Neuronal stem cell (in vitro differentiated cells): Measurements from ENCODE around the gene REC8.

Experiments used
- DNase-seq: peaks from one replicate; pipeline ENCODE4 v3.0.0-alpha.2; 2013; ENCODE audit warnings: low spot score
- H2AFZ ChIP-seq: one replicate; pipeline ENCODE4 v1.6.1; 2013; ENCODE audit warnings: mild to moderate bottlenecking, low read length, inconsistent platforms
- H2AK5ac ChIP-seq: 2 replicates; pipeline ENCODE4 v1.6.1; 2013; ENCODE audit warnings: low read depth, mild to moderate bottlenecking, inconsistent platforms, low read length, moderate library complexity, mixed read lengths
- H2BK120ac ChIP-seq: 2 replicates; pipeline ENCODE4 v1.6.1; 2013; ENCODE audit warnings: low read depth, mild to moderate bottlenecking, inconsistent platforms, low read length, moderate library complexity, mixed read lengths
- H2BK12ac ChIP-seq: one replicate; pipeline ENCODE4 v1.6.1; 2013; ENCODE audit warnings: low read length, inconsistent platforms
- H2BK15ac ChIP-seq: 2 replicates; pipeline ENCODE4 v1.6.1; 2013; ENCODE audit warnings: mild to moderate bottlenecking, low read length, inconsistent platforms, mixed read lengths
- H2BK5ac ChIP-seq: one replicate; pipeline ENCODE4 v1.6.1; 2013; ENCODE audit warnings: inconsistent platforms, mild to moderate bottlenecking, low read length, moderate library complexity
- H3K14ac ChIP-seq: one replicate; pipeline ENCODE4 v1.6.1; 2013; ENCODE audit warnings: low read length, inconsistent platforms
- H3K18ac ChIP-seq: 2 replicates; pipeline ENCODE4 v1.6.1; 2013; ENCODE audit warnings: low read length, inconsistent platforms
- H3K23ac ChIP-seq: 2 replicates; pipeline ENCODE4 v1.6.1; 2013; ENCODE audit warnings: low read depth, mild to moderate bottlenecking, mixed read lengths, low read length, inconsistent platforms; ENCODE audit not compliant: poor library complexity
- H3K27ac ChIP-seq: replicated peaks from 3 replicates; pipeline ENCODE4 v1.5.1; 2013; ENCODE audit warnings: low read length, inconsistent platforms
- H3K27me3 ChIP-seq, 3 experiments: 2 replicates each; pipeline ENCODE4 v1.6.1; 2013; ENCODE audit warnings: low read length in 3 of 3, mild to moderate bottlenecking in 2 of 3, inconsistent platforms in 1 of 3, low read depth in 1 of 3, mixed read lengths in 1 of 3, moderate library complexity in 1 of 3; ENCODE audit not compliant: control insufficient read depth in 3 of 3, insufficient read depth in 3 of 3
- H3K36me3 ChIP-seq, 2 donors: replicated peaks in 1 of 2; 2 replicates each; pipeline ENCODE4 v1.6.1; 2013; ENCODE audit warnings: low read length in 2 of 2; ENCODE audit not compliant: control insufficient read depth in 2 of 2, insufficient read depth in 2 of 2
- H3K4ac ChIP-seq: 2 replicates; pipeline ENCODE4 v1.6.1; 2013; ENCODE audit warnings: inconsistent platforms, mild to moderate bottlenecking, low read length, moderate library complexity
- H3K4me1 ChIP-seq, 2 donors: 1 replicate in 1 of 2; 2 replicates in 1 of 2; pipeline ENCODE4 v1.6.1; 2013; ENCODE audit warnings: low read length in 2 of 2, low read depth in 1 of 2; ENCODE audit not compliant: control insufficient read depth in 2 of 2, insufficient read depth in 1 of 2
- H3K4me2 ChIP-seq: one replicate; pipeline ENCODE4 v1.6.1; 2013; ENCODE audit warnings: mild to moderate bottlenecking, low read length, inconsistent platforms; ENCODE audit not compliant: insufficient read depth, poor library complexity, severe bottlenecking
- H3K4me3 ChIP-seq, 2 donors: 2 replicates each; pipeline ENCODE4 v1.5.1; 2013; ENCODE audit warnings: low read length in 2 of 2, mild to moderate bottlenecking in 2 of 2, inconsistent platforms in 1 of 2, moderate library complexity in 1 of 2
- H3K79me1 ChIP-seq: one replicate; pipeline ENCODE4 v1.6.1; 2013; ENCODE audit warnings: low read depth, mild to moderate bottlenecking, inconsistent platforms, low read length, moderate library complexity
- H3K9ac ChIP-seq: one replicate; pipeline ENCODE4 v1.6.1; 2013; ENCODE audit warnings: mild to moderate bottlenecking, low read depth, low read length, inconsistent platforms; ENCODE audit not compliant: poor library complexity
- H3K9me3 ChIP-seq, 2 donors: replicated peaks in 1 of 2; 2 replicates each; pipeline versions ENCODE3 to v1.6.1; 2013; ENCODE audit warnings: low read length in 2 of 2, mild to moderate bottlenecking in 2 of 2, inconsistent platforms in 1 of 2, low read depth in 1 of 2, mixed read lengths in 1 of 2, moderate library complexity in 1 of 2; ENCODE audit not compliant: control insufficient read depth in 2 of 2, insufficient read depth in 1 of 2
- H4K8ac ChIP-seq: one replicate; pipeline ENCODE4 v1.6.1; 2013; ENCODE audit warnings: low read depth, mild to moderate bottlenecking, inconsistent platforms, low read length, moderate library complexity
- H4K91ac ChIP-seq: one replicate; pipeline ENCODE4 v1.6.1; 2013; ENCODE audit warnings: low read length, low read depth, mild to moderate bottlenecking, inconsistent platforms; ENCODE audit not compliant: poor library complexity
- WGBS, 2 donors: extraction: QIAGEN DNeasy Blood & Tissue Kit; methylation state at CpG; one replicate each; pipeline ENCODE4 v1.1.7; 2013; ENCODE audit warnings: missing lambda C conversion rate in 2 of 2, mixed read lengths in 1 of 2; ENCODE audit not compliant: insufficient read length in 2 of 2, insufficient replicate concordance in 1 of 2; ENCODE audit errors: extremely low coverage in 2 of 2; 5-methylcytosine and 5-hydroxymethylcytosine counted together

REC8 gene

GRCh38 chr14:24130380-24130716, 41.5 kb upstream of the REC8 start, which contains the start of gene FITM1:
Gene FITM1, plus strand, starts transcription at chr14:24130659. Its CDS starts 905 bp downstream, at chr14:24131564.
- H2BK12ac ChIP-seq, result no peak within 1 kb of the TSS
- H2AFZ ChIP-seq, result no peak within 1 kb of the TSS
- no peak within 1 kb of the TSS for H3K14ac ChIP-seq
- H2BK120ac ChIP-seq, result no peak within 1 kb of the TSS
- peaks cover under 1 to 1% of the 10 kb centered on the region in 2 donors for H3K4me1 ChIP-seq
- H3K9me3 ChIP-seq, result no peaks in the 10 kb centered on the region
- H2AK5ac ChIP-seq, result no peak within 1 kb of the TSS
- H4K91ac ChIP-seq, result no peak within 1 kb of the TSS
- H3K4ac ChIP-seq, result no peak within 1 kb of the TSS
- no peak within 1 kb of the TSS for H2BK5ac ChIP-seq
- H3K79me1 ChIP-seq, result no peaks in the 10 kb centered on the region
- no peak within 1 kb of the TSS for H4K8ac ChIP-seq
- no peaks in the 10 kb centered on the region for H3K27me3 ChIP-seq
- no peak within 1 kb of the TSS for H3K9ac ChIP-seq
- H3K27ac ChIP-seq, result no peak within 1 kb of the TSS
- H3K36me3 ChIP-seq, result no peaks in the 10 kb centered on the region
- no peak within 1 kb of the TSS for H3K4me3 ChIP-seq
- H3K23ac ChIP-seq, result no peak within 1 kb of the TSS
- no CpG with 5 or more reads among the region's 5 CpGs for whole genome bisulfite sequencing, 2 donors
- no peak for DNase-seq
- no peak within 1 kb of the TSS for H2BK15ac ChIP-seq
- H3K4me2 ChIP-seq, result no peak within 1 kb of the TSS
- H3K18ac ChIP-seq, result no peak within 1 kb of the TSS

- DNase-seq, result no peak
- no peaks in the 10 kb centered on the region for H3K79me1 ChIP-seq
- H3K4ac ChIP-seq, result no peak overlapping the region
- H2BK5ac ChIP-seq, result no peak overlapping the region
- no peak overlapping the region for H4K91ac ChIP-seq
- no peaks in the 10 kb centered on the region for H3K27me3 ChIP-seq
- no CpG with 5 or more reads among the region's 7 CpGs for WGBS, 2 donors
- H2BK15ac ChIP-seq, result no peak overlapping the region
- no peak overlapping the region for H3K9ac ChIP-seq
- no peaks in the 10 kb centered on the region for H3K9me3 ChIP-seq
- peaks cover 3 to 5% of the 10 kb centered on the region in 2 donors for H3K4me1 ChIP-seq
- H2BK12ac ChIP-seq, result no peak overlapping the region
- no peak overlapping the region for H2AK5ac ChIP-seq
- no peak overlapping the region for H3K14ac ChIP-seq
- no peak overlapping the region for H2BK120ac ChIP-seq
- no peak overlapping the region for H2AFZ ChIP-seq
- no peaks in the 10 kb centered on the region for H3K36me3 ChIP-seq
- no peak overlapping the region for H3K4me3 ChIP-seq
- H4K8ac ChIP-seq, result no peak overlapping the region
- H3K18ac ChIP-seq, result no peak overlapping the region
- no peak overlapping the region for H3K27ac ChIP-seq
- H3K4me2 ChIP-seq, result no peak overlapping the region
- H3K23ac ChIP-seq, result no peak overlapping the region
Measured at GRCh38 chr14:24130717-24131548, 40.9 kb upstream of the REC8 start.

GRCh38 chr14:24131549-24131966, 40.3 kb upstream of the REC8 start:
- Histone ChIP-seq H3K18ac (no peak overlapping the region), H3K9me3 (no peaks in the 10 kb centered on the region), H3K9ac (no peak overlapping the region), H2BK120ac (no peak overlapping the region), H2BK12ac (no peak overlapping the region), H3K4ac (no peak overlapping the region), H3K4me2 (no peak overlapping the region), H3K4me3 (no peak overlapping the region), H2AK5ac (no peak overlapping the region), H4K91ac (no peak overlapping the region), H2BK15ac (peak overlapping the region; percentile 58), H2AFZ (no peak overlapping the region), H3K23ac (no peak overlapping the region), H3K27ac (no peak overlapping the region), H2BK5ac (no peak overlapping the region), H4K8ac (no peak overlapping the region), H3K79me1 (no peaks in the 10 kb centered on the region), H3K27me3 (no peaks in the 10 kb centered on the region), H3K14ac (no peak overlapping the region), H3K4me1 (peaks cover 6 to 7% of the 10 kb centered on the region in 2 donors), H3K36me3 (no peaks in the 10 kb centered on the region)
- no peak for DNase-seq
- WGBS, 2 donors, result no CpG with 5 or more reads among the region's 15 CpGs

- H3K9ac ChIP-seq, result no peak overlapping the region
- H3K27me3 ChIP-seq, result no peaks in the 10 kb centered on the region
- H3K18ac ChIP-seq, result no peak overlapping the region
- H2AFZ ChIP-seq, result no peak overlapping the region
- no peak overlapping the region for H3K4ac ChIP-seq
- H2BK12ac ChIP-seq, result peak overlapping the region; percentile 49
- peak overlapping the region; percentile 10 for H3K23ac ChIP-seq
- WGBS, 2 donors, result no CpG with 5 or more reads among the region's 24 CpGs
- H4K8ac ChIP-seq, result peak overlapping the region; percentile 72
- no peak overlapping the region for H3K27ac ChIP-seq
- H4K91ac ChIP-seq, result no peak overlapping the region
- no peaks in the 10 kb centered on the region for H3K79me1 ChIP-seq
- DNase-seq, result no peak
- H2BK120ac ChIP-seq, result no peak overlapping the region
- H3K9me3 ChIP-seq, result no peaks in the 10 kb centered on the region
- peaks cover 9 to 10% of the 10 kb centered on the region in 2 donors for H3K4me1 ChIP-seq
- H3K36me3 ChIP-seq, result peaks cover 0 to 2% of the 10 kb centered on the region in 2 donors
- no peak overlapping the region for H3K4me2 ChIP-seq
- H2AK5ac ChIP-seq, result peak overlapping the region; percentile 46
- peak overlapping the region; percentile 98 for H2BK15ac ChIP-seq
- H3K14ac ChIP-seq, result no peak overlapping the region
- H3K4me3 ChIP-seq, result no peak overlapping the region
- H2BK5ac ChIP-seq, result no peak overlapping the region
Measured at GRCh38 chr14:24132061-24132685, 39.7 kb upstream of the REC8 start.
